Esophagus squamous epithelium (tissue), 4 donors: ENCODE data around the gene EXOSC9.

Source experiments
- POLR2A ChIP-seq, 4 donors: fragments of 450-650 bp; IDR thresholded peaks; one replicate each; pipeline ENCODE4 v1.6.1; 2017; ENCODE audit warnings: antibody characterized with exemption in 4 of 4, mild to moderate bottlenecking in 4 of 4, moderate library complexity in 3 of 4
- TF ChIP-seq, protein P1 (sequence below), 6 experiments: fragments of 450-650 bp in 4 of 6; fragments of 200-600 bp in 2 of 6; sonication (generic) in 2 of 6; IDR thresholded peaks; one replicate each; pipeline ENCODE4 v1.5.1; 2016 to 2019; ENCODE audit warnings: antibody characterized with exemption in 6 of 6, mild to moderate bottlenecking in 4 of 6, moderate library complexity in 4 of 6

DNA sequence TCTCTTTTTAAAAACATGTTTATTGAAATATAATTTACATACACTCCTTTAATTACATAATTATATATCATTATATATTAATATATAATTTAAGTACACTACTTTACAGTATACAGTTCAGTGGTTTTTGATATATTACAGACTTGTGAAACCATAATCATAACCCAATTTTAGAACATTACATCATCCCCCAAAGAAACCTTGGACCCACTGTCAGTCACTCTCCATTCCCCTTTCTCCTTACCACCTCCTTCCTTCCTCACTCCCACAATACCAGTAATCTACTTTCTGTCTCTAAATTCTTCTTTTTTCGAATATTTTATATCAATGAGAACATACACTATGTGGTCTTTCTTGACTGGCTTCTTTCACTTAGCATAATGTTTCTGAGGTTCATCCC lies 17.9 kb upstream of the EXOSC9 start:
- TF ChIP-seq, protein P1, sequence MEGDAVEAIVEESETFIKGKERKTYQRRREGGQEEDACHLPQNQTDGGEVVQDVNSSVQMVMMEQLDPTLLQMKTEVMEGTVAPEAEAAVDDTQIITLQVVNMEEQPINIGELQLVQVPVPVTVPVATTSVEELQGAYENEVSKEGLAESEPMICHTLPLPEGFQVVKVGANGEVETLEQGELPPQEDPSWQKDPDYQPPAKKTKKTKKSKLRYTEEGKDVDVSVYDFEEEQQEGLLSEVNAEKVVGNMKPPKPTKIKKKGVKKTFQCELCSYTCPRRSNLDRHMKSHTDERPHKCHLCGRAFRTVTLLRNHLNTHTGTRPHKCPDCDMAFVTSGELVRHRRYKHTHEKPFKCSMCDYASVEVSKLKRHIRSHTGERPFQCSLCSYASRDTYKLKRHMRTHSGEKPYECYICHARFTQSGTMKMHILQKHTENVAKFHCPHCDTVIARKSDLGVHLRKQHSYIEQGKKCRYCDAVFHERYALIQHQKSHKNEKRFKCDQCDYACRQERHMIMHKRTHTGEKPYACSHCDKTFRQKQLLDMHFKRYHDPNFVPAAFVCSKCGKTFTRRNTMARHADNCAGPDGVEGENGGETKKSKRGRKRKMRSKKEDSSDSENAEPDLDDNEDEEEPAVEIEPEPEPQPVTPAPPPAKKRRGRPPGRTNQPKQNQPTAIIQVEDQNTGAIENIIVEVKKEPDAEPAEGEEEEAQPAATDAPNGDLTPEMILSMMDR (IDR thresholded peaks at IDR 0.05), result no peak
- TF ChIP-seq POLR2A (IDR thresholded peaks at IDR 0.05), result no peak
